Central memory CD8-positive, alpha-beta T cell (primary cell): ENCODE measurements around the gene NINJ2.
"Not testable (repeated sequence)": the region's sequence is repeated elsewhere in the genome, so short reads cannot be mapped to it uniquely, and the experiment has no call there.

Experiments
- ATAC-seq: fragments of 150-1000 bp; cut with Tn5 transposase; replicated peaks from 2 replicates; pipeline ENCODE4 v1.10.0; 2022; ENCODE audit warnings: mild to moderate bottlenecking, moderate FRiP score, moderate number of reproducible peaks; ENCODE audit not compliant: poor library complexity, severe bottlenecking; ENCODE audit errors: extremely low read depth
- DNase-seq, 2 donors: peaks; one replicate each; pipeline ENCODE4 v3.0.0; 2021; ENCODE audit warnings: low spot score in 2 of 2
- H3K27ac Mint-ChIP-seq: one replicate; pipeline ENCODE4 v1.8.0; 2022; ENCODE audit warnings: low read depth, mild to moderate bottlenecking, moderate library complexity, mixed read lengths
- H3K27me3 Mint-ChIP-seq: one replicate; pipeline ENCODE4 v1.8.0; 2022; ENCODE audit warnings: mixed read lengths
- H3K36me3 Mint-ChIP-seq: one replicate; pipeline ENCODE4 v1.8.0; 2022; ENCODE audit warnings: mild to moderate bottlenecking, moderate library complexity, mixed read lengths; ENCODE audit not compliant: insufficient read depth
- H3K4me1 Mint-ChIP-seq: one replicate; pipeline ENCODE4 v1.8.0; 2022; ENCODE audit warnings: mixed read lengths
- H3K4me3 Mint-ChIP-seq: one replicate; pipeline ENCODE4 v1.8.0; 2022; ENCODE audit warnings: mild to moderate bottlenecking, moderate library complexity, mixed read lengths
- H3K9me3 Mint-ChIP-seq: one replicate; pipeline ENCODE4 v1.8.0; 2022; ENCODE audit warnings: mixed read lengths

The NINJ2 gene

GRCh38 chr12:644303-644639 lies 19.0 kb downstream of the NINJ2 start:
- ATAC-seq (no peak), DNase-seq (no peak)
- peak overlapping the region; percentile 95 for H3K27ac Mint-ChIP-seq
- H3K27me3 Mint-ChIP-seq: no peaks in the 10 kb centered on the region
- no peaks in the 10 kb centered on the region for H3K9me3 Mint-ChIP-seq
- H3K4me1 Mint-ChIP-seq: peaks cover 39% of the 10 kb centered on the region
- H3K4me3 Mint-ChIP-seq: peak overlapping the region; percentile 84
- H3K36me3 Mint-ChIP-seq: peaks cover 19% of the 10 kb centered on the region

GRCh38 chr12:643475-644302 lies 19.6 kb downstream of the NINJ2 start:
- ATAC-seq (no peak), DNase-seq (no peak)
- peaks cover 45% of the 10 kb centered on the region for H3K4me1 Mint-ChIP-seq

GRCh38 chr12:642633-643474 lies 20.4 kb downstream of the NINJ2 start:
- Mint-ChIP-seq H3K36me3 (peaks cover 19% of the 10 kb centered on the region), H3K4me3 (peak overlapping the region; percentile 84), H3K9me3 (no peaks in the 10 kb centered on the region), H3K27ac (peak overlapping the region; percentile 95), H3K4me1 (peaks cover 48% of the 10 kb centered on the region), H3K27me3 (no peaks in the 10 kb centered on the region)
- ATAC-seq: peak; percentile 86
- DNase-seq: peak; percentile 47 to 70

More at GRCh38 chr12:643475-644302, 19.6 kb downstream of the NINJ2 start:
- Mint-ChIP-seq H3K9me3 (no peaks in the 10 kb centered on the region), H3K27ac (peak overlapping the region; percentile 95), H3K4me3 (peak overlapping the region; percentile 84), H3K36me3 (peaks cover 19% of the 10 kb centered on the region), H3K27me3 (no peaks in the 10 kb centered on the region)

GRCh38 chr12:641321-641720 lies 21.9 kb downstream of the NINJ2 start:
- H3K27ac Mint-ChIP-seq: peak overlapping the region; percentile 95
- H3K4me3 Mint-ChIP-seq: peak overlapping the region; percentile 84
- ATAC-seq, DNase-seq, H3K27me3 Mint-ChIP-seq, H3K9me3 Mint-ChIP-seq: not testable (repeated sequence)
- peaks cover 48% of the 10 kb centered on the region for H3K4me1 Mint-ChIP-seq
- H3K36me3 Mint-ChIP-seq: peaks cover 17% of the 10 kb centered on the region

GRCh38 chr12:640773-641172 lies 22.5 kb downstream of the NINJ2 start:
- peaks cover 17% of the 10 kb centered on the region for H3K36me3 Mint-ChIP-seq
- peak overlapping the region; percentile 95 for H3K27ac Mint-ChIP-seq
- peak overlapping the region; percentile 52 for H3K4me3 Mint-ChIP-seq
- H3K4me1 Mint-ChIP-seq: peaks cover 47% of the 10 kb centered on the region
- no peaks in the 10 kb centered on the region for H3K9me3 Mint-ChIP-seq
- no peaks in the 10 kb centered on the region for H3K27me3 Mint-ChIP-seq
- DNase-seq (no peak), ATAC-seq (no peak)

GRCh38 chr12:639988-640387 lies 23.3 kb downstream of the NINJ2 start:
- no peaks in the 10 kb centered on the region for H3K27me3 Mint-ChIP-seq
- peaks cover 12% of the 10 kb centered on the region for H3K36me3 Mint-ChIP-seq
- DNase-seq (no peak), ATAC-seq (no peak)
- H3K9me3 Mint-ChIP-seq: no peaks in the 10 kb centered on the region
- peak overlapping the region; percentile 95 for H3K27ac Mint-ChIP-seq
- peak overlapping the region; percentile 52 for H3K4me3 Mint-ChIP-seq
- H3K4me1 Mint-ChIP-seq: peaks cover 42% of the 10 kb centered on the region

GRCh38 chr12:639566-639965 lies 23.7 kb downstream of the NINJ2 start:
- DNase-seq (no peak), ATAC-seq (no peak)
- H3K27ac Mint-ChIP-seq: peak overlapping the region; percentile 95
- H3K4me1 Mint-ChIP-seq: peaks cover 39% of the 10 kb centered on the region
- no peaks in the 10 kb centered on the region for H3K9me3 Mint-ChIP-seq
- no peak overlapping the region for H3K4me3 Mint-ChIP-seq
- H3K27me3 Mint-ChIP-seq: no peaks in the 10 kb centered on the region
- peaks cover 12% of the 10 kb centered on the region for H3K36me3 Mint-ChIP-seq

- H3K9me3 Mint-ChIP-seq: no peaks in the 10 kb centered on the region
Observed at GRCh38 chr12:638953-639557, 24.2 kb downstream of the NINJ2 start.

GRCh38 chr12:636632-637031 lies 26.6 kb downstream of the NINJ2 start:
- Mint-ChIP-seq H3K27ac (no peak overlapping the region), H3K9me3 (no peaks in the 10 kb centered on the region), H3K27me3 (no peaks in the 10 kb centered on the region), H3K4me1 (peaks cover 29% of the 10 kb centered on the region), H3K4me3 (no peak overlapping the region), H3K36me3 (peaks cover under 1% of the 10 kb centered on the region)
- ATAC-seq: no peak
- no peak for DNase-seq

More at GRCh38 chr12:638953-639557, 24.2 kb downstream of the NINJ2 start:
- Mint-ChIP-seq H3K27ac (peak overlapping the region; percentile 95), H3K36me3 (peaks cover 12% of the 10 kb centered on the region), H3K4me1 (peaks cover 34% of the 10 kb centered on the region), H3K27me3 (no peaks in the 10 kb centered on the region), H3K4me3 (no peak overlapping the region)
- ATAC-seq: no peak
- no peak for DNase-seq

GRCh38 chr12:633731-634130 lies 29.5 kb downstream of the NINJ2 start:
- ATAC-seq (no peak), DNase-seq (no peak)
- Mint-ChIP-seq H3K9me3 (no peaks in the 10 kb centered on the region), H3K27me3 (no peaks in the 10 kb centered on the region), H3K4me1 (peaks cover 8% of the 10 kb centered on the region), H3K4me3 (no peak overlapping the region), H3K36me3 (peaks cover 2% of the 10 kb centered on the region), H3K27ac (no peak overlapping the region)

GRCh38 chr12:632102-632696 lies 31.0 kb downstream of the NINJ2 start:
- Mint-ChIP-seq H3K4me1 (peaks cover 4% of the 10 kb centered on the region), H3K9me3 (no peaks in the 10 kb centered on the region), H3K4me3 (no peak overlapping the region), H3K36me3 (peaks cover 2% of the 10 kb centered on the region), H3K27ac (no peak overlapping the region), H3K27me3 (no peaks in the 10 kb centered on the region)
- no peak for ATAC-seq
- no peak for DNase-seq
